Keratinocyte (primary cell): ENCODE data around the gene ZNF581. TPM values are rescaled to one million over a fixed set of nuclear protein-coding genes. Genes with fewer than 3 reads are reported as not detected.

Experiments
- DNase-seq: peaks from one replicate; pipeline ENCODE4 v3.0.0-alpha.2; 2011; ENCODE audit warnings: low read depth, missing footprints, low spot score
- FAIRE-seq: peaks from 2 replicates; lab custom pipeline; 2011; peaks lifted over from hg19 to GRCh38; lab: Jason Lieb, UNC
- H2AFZ ChIP-seq: 2 replicates; pipeline ENCODE4 v1.6.0; 2012; ENCODE audit warnings: low read length, control low read depth, inconsistent platforms; ENCODE audit not compliant: control insufficient read depth
- H3K27ac ChIP-seq: 2 replicates; pipeline ENCODE4 v1.5.1; 2011; ENCODE audit warnings: low read length; ENCODE audit not compliant: control insufficient read depth, insufficient read depth
- H3K27me3 ChIP-seq: 3 replicates; pipeline ENCODE4 v1.6.0; 2011; ENCODE audit warnings: low read length; ENCODE audit not compliant: control insufficient read depth, insufficient read depth; ENCODE audit errors: extremely low read depth
- H3K36me3 ChIP-seq, 2 experiments: 2 replicates in 1 of 2; 3 replicates in 1 of 2; pipeline ENCODE4 v1.5.1; 2011; ENCODE audit warnings: low read length in 2 of 2, mild to moderate bottlenecking in 1 of 2; ENCODE audit not compliant: control insufficient read depth in 2 of 2, insufficient read depth in 2 of 2; ENCODE audit errors: extremely low read depth in 1 of 2
- H3K4me1 ChIP-seq: 3 replicates; pipeline ENCODE4 v1.5.1; 2011; ENCODE audit warnings: low read length; ENCODE audit not compliant: control insufficient read depth, insufficient read depth; ENCODE audit errors: extremely low read depth
- H3K4me2 ChIP-seq: 3 replicates; pipeline ENCODE4 v1.6.0; 2011; ENCODE audit warnings: low read depth, low read length; ENCODE audit not compliant: control insufficient read depth, insufficient read depth; ENCODE audit errors: extremely low read depth
- H3K4me3 ChIP-seq, 3 experiments: fragments of 200-600 bp in 1 of 3; sonication (generic) in 1 of 3; 2 replicates in 2 of 3; 3 replicates in 1 of 3; pipeline ENCODE4 v1.5.1; 2011 to 2016; ENCODE audit warnings: low read length in 3 of 3, mild to moderate bottlenecking in 3 of 3, control low read depth in 2 of 3, inconsistent platforms in 1 of 3, low read depth in 1 of 3, mixed read lengths in 1 of 3, mixed run types in 1 of 3, moderate library complexity in 1 of 3; ENCODE audit not compliant: control insufficient read depth in 2 of 3, insufficient read depth in 2 of 3; ENCODE audit errors: extremely low read depth in 1 of 3
- H3K79me2 ChIP-seq: 2 replicates; pipeline ENCODE4 v1.6.0; 2012; ENCODE audit warnings: low read length; ENCODE audit not compliant: control insufficient read depth, insufficient read depth
- H3K9ac ChIP-seq: 3 replicates; pipeline ENCODE4 v1.6.0; 2011; ENCODE audit warnings: low read length; ENCODE audit not compliant: control insufficient read depth, insufficient read depth; ENCODE audit errors: extremely low read depth
- H3K9me1 ChIP-seq: 3 replicates; pipeline ENCODE4 v1.6.0; 2011; ENCODE audit warnings: low read length; ENCODE audit not compliant: control insufficient read depth, insufficient read depth; ENCODE audit errors: extremely low read depth
- H3K9me3 ChIP-seq: 2 replicates; pipeline ENCODE4 v1.5.1; 2012; ENCODE audit warnings: low read depth, low read length; ENCODE audit not compliant: control insufficient read depth
- H4K20me1 ChIP-seq: 3 replicates; pipeline ENCODE4 v1.6.0; 2011; ENCODE audit warnings: low read length; ENCODE audit not compliant: control insufficient read depth, insufficient read depth; ENCODE audit errors: extremely low read depth
- CTCF ChIP-seq, 3 experiments: IDR thresholded peaks in 1 of 3; conservative IDR thresholded peaks in 1 of 3; optimal IDR thresholded peaks in 1 of 3; 2 replicates in 2 of 3; 3 replicates in 1 of 3; pipeline versions ENCODE3 to v1.5.1; 2011; ENCODE audit warnings: low read length in 3 of 3, mild to moderate bottlenecking in 3 of 3, moderate library complexity in 2 of 3, control low read depth in 1 of 3, inconsistent platforms in 1 of 3; ENCODE audit not compliant: insufficient read depth in 2 of 3; ENCODE audit errors: extremely low read depth in 1 of 3
- EZH2 ChIP-seq: IDR thresholded peaks from one replicate; pipeline ENCODE4 v1.6.1; 2012; ENCODE audit warnings: inconsistent platforms, mild to moderate bottlenecking, low read length, moderate library complexity
- dilution Hi-C: fragments of 300-500 bp; cut with MboI; formaldehyde crosslinking; loops from one replicate; pipeline ENCODE4 v1.7.0; 2020; ENCODE audit warnings: low sequenced_read_pairs; ENCODE audit not compliant: extremely low pct_ligation_motif_present
- polyA plus RNA-seq, 5 experiments: library from polyadenylated mRNA; depleted of rRNA in 3 of 5; stranded (reverse) in 3 of 5; stranded (forward) in 1 of 5; unstranded in 1 of 5; fragments of >200 nt; gene quantifications; 1 replicate in 1 of 5; 2 replicates in 3 of 5; 3 replicates in 1 of 5; pipeline versions ENCODE4 v1.2.1 to v1.2.3, GENCODE V29; 2011 to 2012; ENCODE audit warnings: missing spikeins in 2 of 5, low read depth in 1 of 5, low replicate concordance in 1 of 5

Gene ZNF581
- polyA plus RNA-seq, 1 donor (not counting 4 experiments of a cell fraction or from before 2014, with no cell fraction given), result 14.8 TPM

DNA sequence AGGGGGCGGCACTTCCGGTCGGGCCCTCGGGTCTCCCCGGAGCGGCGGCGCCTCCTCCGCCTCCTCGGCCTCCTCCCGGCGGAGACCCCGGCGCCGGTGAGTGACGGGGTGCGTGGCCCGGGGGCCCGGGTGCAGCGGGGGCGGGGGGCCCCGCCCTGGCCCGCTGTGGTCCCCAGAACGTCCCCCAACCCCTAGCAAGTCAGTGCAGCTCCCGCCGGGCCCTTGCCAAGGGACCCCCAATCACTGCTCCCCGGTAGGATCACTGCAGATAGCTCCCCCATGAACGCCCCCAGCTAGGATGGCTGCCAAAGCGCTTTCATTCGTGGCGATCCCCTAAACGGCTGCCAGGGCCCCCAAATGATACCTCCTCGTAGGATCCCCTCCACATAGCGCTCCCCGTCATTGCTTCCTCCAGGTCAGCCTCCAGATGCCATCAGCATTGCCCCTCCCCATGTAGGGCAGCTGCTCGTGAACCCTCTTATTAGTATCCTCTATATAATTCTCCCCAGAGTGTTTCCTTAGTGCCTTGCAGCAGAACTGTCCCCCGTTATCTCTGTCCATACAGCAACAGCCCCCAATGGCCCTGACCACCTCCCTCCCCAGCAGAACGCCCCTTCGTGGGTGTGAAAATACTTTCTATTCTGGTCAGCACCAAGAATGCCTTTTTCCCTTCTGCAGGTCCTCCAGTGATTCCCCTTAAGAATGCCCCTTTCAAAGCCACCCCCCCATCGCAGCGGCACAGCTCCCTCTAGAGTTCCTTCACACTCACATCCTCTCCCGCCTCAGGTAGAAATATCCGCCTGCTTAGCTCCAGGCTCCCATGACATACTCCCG lies 37.6 kb upstream of the ZNF581 start, which contains the start of gene ZNF865:
Gene ZNF865 (plus strand): TSS at position 11 of the 834 bp plus-strand sequence. CDS start 7,972 bp downstream, outside the sequence.
- Histone ChIP-seq H3K4me1 (peaks cover 21% of the 10 kb centered on the region), H3K4me2 (peak within 1 kb of the TSS; percentile 95), H4K20me1 (no peaks in the 10 kb centered on the region), H3K9me3 (no peaks in the 10 kb centered on the region), H3K79me2 (peaks cover 44% of the 10 kb centered on the region), H3K9me1 (no peaks in the 10 kb centered on the region), H3K27ac (peak within 1 kb of the TSS; percentile 67), H3K27me3 (no peaks in the 10 kb centered on the region), H2AFZ (peak within 1 kb of the TSS; percentile 63), H3K4me3 (peak within 1 kb of the TSS; percentile 61 to 73 (median 72)), H3K9ac (peak within 1 kb of the TSS; percentile 84), H3K36me3 (peaks cover 11 to 14% of the 10 kb centered on the region in 2 experiments)
- FAIRE-seq (peak; percentile 86), DNase-seq (no peak)
- dilution Hi-C loops, result no loop called here
- peak; percentile 88 to 91 (median 91) for TF ChIP-seq CTCF (optimal IDR thresholded peaks at IDR 0.05 in 1 of 3, IDR thresholded peaks at IDR 0.05 in 1 of 3, conservative IDR thresholded peaks at IDR 0.05 in 1 of 3; ENCODE audit: extremely low read depth in 1 of 3, insufficient read depth in 2 of 3, low read length in 3 of 3)
- TF ChIP-seq EZH2, result no peak

DNA sequence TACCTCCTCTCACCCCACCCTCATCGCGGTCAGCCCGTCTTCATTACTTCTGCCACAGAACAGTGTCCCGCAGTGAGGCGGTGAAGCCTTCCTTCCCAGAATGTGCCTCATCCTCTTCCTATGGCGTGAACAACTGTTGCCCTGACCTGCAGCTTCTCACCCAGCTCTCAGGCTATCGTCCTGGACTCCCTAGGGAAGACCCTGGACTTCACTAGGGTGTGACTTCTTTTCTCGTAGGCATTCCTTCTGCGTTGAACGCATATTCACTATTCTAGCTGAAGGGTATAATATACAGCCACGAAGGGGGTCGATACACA lies 37.0 kb upstream of the ZNF581 start:
- H3K4me1 ChIP-seq, result peaks cover 16% of the 10 kb centered on the region
- peak overlapping the region; percentile 80 for H3K4me2 ChIP-seq
- no peaks in the 10 kb centered on the region for H3K27me3 ChIP-seq
- H2AFZ ChIP-seq, result peak overlapping the region; percentile 9
- TF ChIP-seq EZH2 (no peak), CTCF (optimal IDR thresholded peaks at IDR 0.05 in 1 of 3, IDR thresholded peaks at IDR 0.05 in 1 of 3, conservative IDR thresholded peaks at IDR 0.05 in 1 of 3; ENCODE audit: extremely low read depth in 1 of 3, insufficient read depth in 2 of 3, low read length in 3 of 3) (no peak)
- peak overlapping the region; percentile 84 for H3K9ac ChIP-seq
- peaks cover 49% of the 10 kb centered on the region for H3K79me2 ChIP-seq
- DNase-seq (no peak), FAIRE-seq (no peak)
- H3K4me3 ChIP-seq, result peak overlapping the region; percentile 61 to 73 (median 72)
- H4K20me1 ChIP-seq, result no peaks in the 10 kb centered on the region
- peaks cover 11 to 14% of the 10 kb centered on the region in 2 experiments for H3K36me3 ChIP-seq
- peak overlapping the region; percentile 45 for H3K27ac ChIP-seq
- no peaks in the 10 kb centered on the region for H3K9me3 ChIP-seq
- dilution Hi-C loops, result no loop called here
- H3K9me1 ChIP-seq, result no peaks in the 10 kb centered on the region
